H7 (cell line): ENCODE data around the gene DUSP16. TPM values are rescaled to one million over a fixed set of nuclear protein-coding genes. Genes with fewer than 3 reads are reported as not detected.

Experiments
- DNase-seq: peaks from one replicate; pipeline ENCODE4 v3.0.0; 2012
- H3K27me3 ChIP-seq: 2 replicates; pipeline ENCODE4 v1.6.0; 2011; ENCODE audit warnings: mild to moderate bottlenecking, low read length; ENCODE audit not compliant: control insufficient read depth, insufficient read depth
- H3K36me3 ChIP-seq: replicated peaks from 2 replicates; pipeline ENCODE4 v1.5.1; 2011; ENCODE audit warnings: low read length; ENCODE audit not compliant: control insufficient read depth, insufficient read depth
- H3K4me3 ChIP-seq: 2 replicates; pipeline ENCODE4 v1.5.1; 2011; ENCODE audit warnings: low read depth, mild to moderate bottlenecking, control low read depth, low read length, moderate library complexity; ENCODE audit not compliant: insufficient read depth
- total RNA-seq: library from RNA; depleted of rRNA; stranded (reverse); fragments of >200 nt; shearing (Covaris generic); gene quantifications from 2 replicates; pipeline ENCODE4 v1.2.3, GENCODE V29; 2014

Gene DUSP16
- total RNA-seq, 1 experiment from 2014 or later = 13.6 TPM

GRCh38 chr12:12563290-12563928 is 746 bp upstream of the DUSP16 start:
- no peaks in the 10 kb centered on the region for H3K36me3 ChIP-seq
- H3K27me3 ChIP-seq = no peaks in the 10 kb centered on the region; the same call in 1 of the 2 replicates
- no peak for DNase-seq
- H3K4me3 ChIP-seq = peak overlapping the region; percentile 80

- DNase-seq = peak; percentile 69
- H3K36me3 ChIP-seq = no peaks in the 10 kb centered on the region
- H3K4me3 ChIP-seq = peak overlapping the region; percentile 80
- no peaks in the 10 kb centered on the region; the same call in 1 of the 2 replicates for H3K27me3 ChIP-seq
Observed at GRCh38 chr12:12562016-12562483, 613 bp downstream of the DUSP16 start.

GRCh38 chr12:12561371-12562015 is 1.2 kb downstream of the DUSP16 start:
- Histone ChIP-seq H3K36me3 (no peaks in the 10 kb centered on the region), H3K4me3 (peak overlapping the region; percentile 80), H3K27me3 (no peaks in the 10 kb centered on the region; the same call in 1 of the 2 replicates)
- DNase-seq = peak; percentile 67

- Histone ChIP-seq H3K4me3 (peak overlapping the region; percentile 80), H3K36me3 (no peaks in the 10 kb centered on the region), H3K27me3 (no peaks in the 10 kb centered on the region; the same call in 1 of the 2 replicates)
- peak; percentile 28 for DNase-seq
Observed at GRCh38 chr12:12560587-12561370, 1.9 kb downstream of the DUSP16 start.

- DNase-seq = no peak
- no peak overlapping the region; the same call in 1 of the 2 replicates for H3K4me3 ChIP-seq
- H3K27me3 ChIP-seq = no peaks in the 10 kb centered on the region; the same call in 1 of the 2 replicates
- H3K36me3 ChIP-seq = no peaks in the 10 kb centered on the region
Observed at GRCh38 chr12:12559719-12560296, 2.9 kb downstream of the DUSP16 start.

GRCh38 chr12:12558291-12558690 is 4.4 kb downstream of the DUSP16 start:
- Histone ChIP-seq H3K36me3 (no peaks in the 10 kb centered on the region; the same call in 1 of the 2 replicates), H3K27me3 (no peaks in the 10 kb centered on the region; the same call in 1 of the 2 replicates), H3K4me3 (no peak overlapping the region)
- no peak for DNase-seq

GRCh38 chr12:12557733-12558132 is 4.9 kb downstream of the DUSP16 start:
- H3K36me3 ChIP-seq = no peaks in the 10 kb centered on the region; the same call in 1 of the 2 replicates
- H3K4me3 ChIP-seq = no peak overlapping the region
- no peaks in the 10 kb centered on the region; the same call in 1 of the 2 replicates for H3K27me3 ChIP-seq
- peak; percentile 47 for DNase-seq

GRCh38 chr12:12555656-12556055 is 7.0 kb downstream of the DUSP16 start:
- Histone ChIP-seq H3K4me3 (no peak overlapping the region), H3K36me3 (no peaks in the 10 kb centered on the region; the same call in none of the 2 replicates), H3K27me3 (no peaks in the 10 kb centered on the region; the same call in 1 of the 2 replicates)
- no peak for DNase-seq

GRCh38 chr12:12553208-12553785 is 9.4 kb downstream of the DUSP16 start:
- no peaks in the 10 kb centered on the region for H3K27me3 ChIP-seq
- no peaks in the 10 kb centered on the region; the same call in none of the 2 replicates for H3K36me3 ChIP-seq
- DNase-seq = no peak
- H3K4me3 ChIP-seq = no peak overlapping the region

- H3K4me3 ChIP-seq = no peak overlapping the region
Observed at GRCh38 chr12:12551115-12551514, 11.5 kb downstream of the DUSP16 start.

GRCh38 chr12:12550277-12550676 is 12.4 kb downstream of the DUSP16 start:
- H3K36me3 ChIP-seq = no peaks in the 10 kb centered on the region; the same call in none of the 2 replicates
- no peak for DNase-seq
- no peak overlapping the region for H3K4me3 ChIP-seq
- no peaks in the 10 kb centered on the region for H3K27me3 ChIP-seq

More at GRCh38 chr12:12551115-12551514, 11.5 kb downstream of the DUSP16 start:
- Histone ChIP-seq H3K36me3 (no peaks in the 10 kb centered on the region; the same call in none of the 2 replicates), H3K27me3 (no peaks in the 10 kb centered on the region)
- no peak for DNase-seq

GRCh38 chr12:12549426-12549825 is 13.2 kb downstream of the DUSP16 start:
- no peaks in the 10 kb centered on the region; the same call in none of the 2 replicates for H3K36me3 ChIP-seq
- H3K4me3 ChIP-seq = no peak overlapping the region
- no peak for DNase-seq
- H3K27me3 ChIP-seq = no peaks in the 10 kb centered on the region

GRCh38 chr12:12548713-12549112 is 13.9 kb downstream of the DUSP16 start:
- Histone ChIP-seq H3K27me3 (no peaks in the 10 kb centered on the region), H3K36me3 (no peaks in the 10 kb centered on the region; the same call in none of the 2 replicates), H3K4me3 (no peak overlapping the region)
- DNase-seq = no peak

GRCh38 chr12:12546314-12546772 is 16.3 kb downstream of the DUSP16 start:
- no peaks in the 10 kb centered on the region for H3K27me3 ChIP-seq
- no peak for DNase-seq
- no peaks in the 10 kb centered on the region for H3K36me3 ChIP-seq
- no peak overlapping the region for H3K4me3 ChIP-seq
